Activated naive CD4-positive, alpha-beta T cell treated with anti-CD3 and anti-CD28 coated beads, Interleukin-2, amount 10 ng/mL, durations not matched to agents 7 days and 5 days (primary cell): ENCODE measurements around the gene OAF.
"Not testable (repeated sequence)": the region's sequence is repeated elsewhere in the genome, so short reads cannot be mapped to it uniquely, and the experiment has no call there.

Experiments
- CTCF ChIA-PET: fragments of 350-600 bp; sonication (Branson Sonifier 250); formaldehyde crosslinking; loops from one replicate; lab custom pipeline; 2021; ENCODE audit warnings: antibody characterized with exemption; lab: Charles Lee
- DNase-seq: peaks from one replicate; pipeline ENCODE4 v3.0.0-alpha.2; 2020
- H3K27ac Mint-ChIP-seq: one replicate; pipeline ENCODE4 v1.8.0; 2021; ENCODE audit warnings: mild to moderate bottlenecking, moderate library complexity, mixed read lengths
- H3K27me3 Mint-ChIP-seq: one replicate; pipeline ENCODE4 v1.8.0; 2021; ENCODE audit warnings: mild to moderate bottlenecking, mixed read lengths
- H3K36me3 Mint-ChIP-seq: one replicate; pipeline ENCODE4 v1.8.0; 2021; ENCODE audit warnings: mixed read lengths
- H3K4me1 Mint-ChIP-seq: one replicate; pipeline ENCODE4 v1.8.0; 2021; ENCODE audit warnings: mixed read lengths
- H3K4me3 Mint-ChIP-seq: one replicate; pipeline ENCODE4 v1.8.0; 2021; ENCODE audit warnings: mild to moderate bottlenecking, moderate library complexity, mixed read lengths
- H3K9me3 Mint-ChIP-seq: one replicate; pipeline ENCODE4 v1.8.0; 2021; ENCODE audit warnings: mixed read lengths

Gene OAF

DNA sequence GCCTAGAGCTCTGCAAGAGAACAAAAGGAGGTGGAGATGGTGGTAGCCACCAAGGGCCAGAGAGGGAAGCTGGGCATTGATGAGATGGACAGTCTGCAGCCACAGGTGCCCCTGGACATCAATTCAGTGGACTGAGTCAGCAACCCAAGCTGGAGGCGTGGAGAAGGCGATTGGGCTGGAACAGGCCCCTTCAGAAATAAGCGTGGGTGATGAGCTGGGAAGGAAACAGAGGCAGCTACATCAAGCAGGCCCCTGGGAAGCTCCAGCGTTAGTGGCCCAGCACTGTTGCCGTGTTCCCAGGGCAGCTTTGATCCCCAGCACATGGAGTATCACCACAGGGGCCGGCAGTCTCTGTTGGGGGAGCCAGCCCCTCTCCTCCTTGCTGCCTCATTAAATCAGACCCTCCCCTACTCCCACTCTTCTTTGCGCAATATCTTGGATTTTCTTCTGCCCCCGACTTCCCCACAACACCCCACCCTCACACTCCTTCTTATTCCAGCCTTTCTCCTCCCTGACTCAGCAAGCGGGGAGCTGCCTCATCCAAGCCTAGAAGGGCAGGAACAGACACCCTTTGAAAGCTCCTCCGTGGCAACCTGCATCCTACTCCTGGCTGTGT, 31.7 kb upstream of the OAF start:
- DNase-seq: no peak
- no peaks in the 10 kb centered on the region for H3K36me3 Mint-ChIP-seq
- no peaks in the 10 kb centered on the region for H3K4me1 Mint-ChIP-seq
- CTCF ChIA-PET: interaction anchor here (0.6 to 2.1 kb wide), 3 partner anchors 11 to 136 kb away, joined by 3 to 4 read pairs (median 4); no protein-coding TSS in a partner anchor
- H3K9me3 Mint-ChIP-seq: no peaks in the 10 kb centered on the region
- H3K27ac Mint-ChIP-seq: no peak overlapping the region
- no peak overlapping the region for H3K4me3 Mint-ChIP-seq
- peaks cover 23% of the 10 kb centered on the region for H3K27me3 Mint-ChIP-seq

DNA sequence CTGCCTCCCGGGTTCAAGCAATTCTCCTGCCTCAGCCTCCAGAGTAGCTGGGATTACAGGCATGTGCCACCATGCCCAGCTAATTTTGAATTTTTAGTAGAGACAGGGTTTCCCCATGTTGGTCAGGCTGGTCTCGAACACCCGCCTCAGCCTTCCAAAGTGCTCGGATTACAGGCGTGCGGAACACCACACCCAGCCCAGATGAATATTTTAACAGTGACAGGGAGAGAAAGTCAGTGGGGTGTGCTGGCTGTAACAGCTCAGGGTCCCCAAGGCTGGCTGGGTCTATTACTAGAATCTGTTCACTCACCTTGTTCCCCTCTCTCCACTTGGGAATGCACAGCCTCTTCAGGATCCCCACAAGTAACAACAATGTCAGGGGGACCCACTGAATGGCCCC, 30.8 kb upstream of the OAF start:
- H3K4me3 Mint-ChIP-seq, H3K36me3 Mint-ChIP-seq, H3K27ac Mint-ChIP-seq, H3K9me3 Mint-ChIP-seq, H3K4me1 Mint-ChIP-seq, DNase-seq: not testable (repeated sequence)
- CTCF ChIA-PET: interaction anchor here (0.6 to 2.1 kb wide), 2 partner anchors 12 to 124 kb away, joined by 3 to 4 read pairs; no protein-coding TSS in a partner anchor
- H3K27me3 Mint-ChIP-seq: peaks cover 25% of the 10 kb centered on the region

- CTCF ChIA-PET: interaction anchor here (0.6 to 1.0 kb wide), 2 partner anchors 48 to 123 kb away, joined by 3 read pairs; no protein-coding TSS in a partner anchor
- no peaks in the 10 kb centered on the region for H3K9me3 Mint-ChIP-seq
- H3K36me3 Mint-ChIP-seq: no peaks in the 10 kb centered on the region
- no peak overlapping the region for H3K4me3 Mint-ChIP-seq
- no peak for DNase-seq
- no peaks in the 10 kb centered on the region for H3K4me1 Mint-ChIP-seq
- H3K27ac Mint-ChIP-seq: no peak overlapping the region
- H3K27me3 Mint-ChIP-seq: peaks cover 26% of the 10 kb centered on the region
Observed at GRCh38 chr11:120180551-120181232, 30.1 kb upstream of the OAF start.

DNA sequence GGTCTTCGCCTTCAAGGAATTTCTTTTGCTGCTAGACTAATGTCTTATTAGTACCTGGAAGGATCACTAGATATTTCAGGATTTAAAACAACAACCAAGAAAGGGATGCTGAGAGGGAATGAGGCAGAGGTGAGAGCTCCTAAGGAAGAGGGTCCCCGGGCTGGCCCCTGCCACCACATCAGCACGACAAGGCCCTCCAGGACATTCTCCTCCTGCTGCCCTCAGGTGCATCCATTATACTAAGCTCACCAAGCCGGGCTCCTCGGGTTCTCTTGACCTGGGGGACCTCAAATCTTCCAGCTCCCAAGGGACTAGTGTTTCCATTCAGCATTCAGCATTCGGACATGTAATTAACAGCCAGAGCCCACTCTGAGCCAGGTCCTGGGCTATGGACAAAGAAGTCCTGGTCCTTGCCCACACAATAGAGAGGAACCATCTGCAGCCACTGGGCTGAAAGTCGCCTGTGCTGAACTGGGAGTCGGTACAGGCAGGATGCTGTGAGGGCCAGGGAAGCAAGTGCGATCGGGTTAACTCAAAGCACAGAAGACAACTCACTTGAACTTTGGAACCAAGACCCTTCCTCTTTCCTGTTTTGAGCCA, 29.4 kb upstream of the OAF start:
- Mint-ChIP-seq H3K4me3 (no peak overlapping the region), H3K9me3 (no peaks in the 10 kb centered on the region), H3K36me3 (no peaks in the 10 kb centered on the region), H3K27me3 (peaks cover 31% of the 10 kb centered on the region), H3K4me1 (no peaks in the 10 kb centered on the region), H3K27ac (no peak overlapping the region)
- DNase-seq: no peak
- CTCF ChIA-PET: interaction anchor here (1.0 kb wide), 1 partner anchor 47 kb away, joined by 3 read pairs; no protein-coding TSS in a partner anchor

DNA sequence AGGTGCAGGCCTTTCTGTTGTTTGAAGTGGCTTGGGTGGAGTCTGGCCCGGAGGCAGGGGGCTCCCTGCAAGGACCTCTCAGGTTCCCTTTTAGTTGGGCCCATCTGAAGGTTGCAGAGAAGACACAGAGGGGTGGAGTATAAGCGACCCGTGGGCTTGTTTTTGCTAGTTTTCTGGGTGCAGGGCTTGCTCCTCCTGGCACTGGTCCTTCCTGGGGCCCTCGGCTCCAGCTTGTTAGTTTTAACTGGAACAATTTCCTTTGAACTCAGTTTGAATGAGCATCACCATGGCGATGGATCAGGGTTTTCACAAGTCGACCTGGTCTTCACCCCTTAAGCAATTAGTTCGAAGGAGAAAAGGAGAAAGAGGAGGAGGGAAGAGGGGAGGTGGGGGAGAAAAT, 28.5 kb upstream of the OAF start:
- Mint-ChIP-seq H3K27me3 (peaks cover 40% of the 10 kb centered on the region), H3K4me3 (no peak overlapping the region), H3K4me1 (no peaks in the 10 kb centered on the region), H3K9me3 (no peaks in the 10 kb centered on the region), H3K27ac (no peak overlapping the region), H3K36me3 (no peaks in the 10 kb centered on the region)
- DNase-seq: no peak
- CTCF ChIA-PET: no interaction called here

DNA sequence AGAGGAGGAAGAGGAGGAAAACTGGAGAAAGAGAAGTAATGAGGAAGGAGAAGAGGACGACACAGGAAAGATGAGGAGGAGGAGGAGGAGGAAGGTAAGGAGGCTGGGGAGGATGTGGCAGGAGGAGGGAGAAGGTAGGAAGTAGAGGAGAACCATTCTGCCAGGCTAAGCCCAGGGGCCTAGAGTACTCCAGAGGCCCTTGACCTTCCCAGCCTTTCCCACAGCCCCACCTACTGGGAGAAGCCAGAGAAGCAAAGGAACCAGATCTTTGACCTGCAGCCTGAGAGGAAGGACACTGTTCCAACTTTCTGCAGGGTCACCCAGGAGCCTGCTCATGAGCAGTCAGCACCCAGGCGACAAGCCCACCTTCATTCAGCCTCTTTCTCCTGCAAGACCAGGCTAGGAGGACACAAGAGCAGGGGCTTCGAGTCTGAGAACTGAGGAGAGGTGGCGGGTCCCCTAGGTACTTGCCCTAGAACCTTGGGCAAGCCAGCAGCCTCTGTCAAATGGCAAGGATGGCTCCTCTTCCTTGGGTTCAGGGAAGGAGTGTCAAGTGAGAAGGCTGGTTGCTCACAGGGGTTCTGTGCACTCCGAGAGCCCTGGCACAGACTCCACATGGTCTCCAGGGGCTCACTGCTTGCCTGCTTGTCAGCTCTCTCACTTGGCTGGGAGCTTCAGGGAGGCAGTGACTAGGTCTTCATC, 27.9 kb upstream of the OAF start:
- H3K9me3 Mint-ChIP-seq: no peaks in the 10 kb centered on the region
- no peak overlapping the region for H3K4me3 Mint-ChIP-seq
- no peaks in the 10 kb centered on the region for H3K36me3 Mint-ChIP-seq
- peaks cover 42% of the 10 kb centered on the region for H3K27me3 Mint-ChIP-seq
- H3K4me1 Mint-ChIP-seq: no peaks in the 10 kb centered on the region
- CTCF ChIA-PET: no interaction called here
- DNase-seq: no peak
- H3K27ac Mint-ChIP-seq: no peak overlapping the region

DNA sequence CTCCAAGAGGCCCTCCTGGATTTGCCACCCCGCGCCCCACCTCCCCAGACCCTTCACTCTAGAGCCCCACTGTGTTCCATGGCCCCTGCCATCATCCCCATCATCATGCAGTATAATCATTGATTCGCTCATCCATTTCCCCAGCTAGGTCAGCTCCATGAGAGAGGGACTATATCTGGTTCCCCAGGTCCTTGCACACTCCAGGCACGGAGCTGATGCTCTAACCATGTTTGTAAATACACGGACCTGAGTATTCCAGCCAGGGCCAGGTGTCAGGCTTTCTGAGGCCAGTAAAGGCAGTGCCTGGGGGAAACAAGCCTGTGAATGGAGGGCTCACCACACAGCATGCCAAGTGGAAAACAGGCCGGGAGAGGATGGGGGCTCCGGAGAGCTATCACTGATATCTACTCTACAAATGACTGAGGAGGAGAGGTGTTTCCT, 27.1 kb upstream of the OAF start:
- no peaks in the 10 kb centered on the region for H3K36me3 Mint-ChIP-seq
- no peaks in the 10 kb centered on the region for H3K4me1 Mint-ChIP-seq
- CTCF ChIA-PET: no interaction called here
- no peak overlapping the region for H3K4me3 Mint-ChIP-seq
- DNase-seq: no peak
- H3K27me3 Mint-ChIP-seq: peaks cover 50% of the 10 kb centered on the region
- H3K27ac Mint-ChIP-seq: no peak overlapping the region
- H3K9me3 Mint-ChIP-seq: no peaks in the 10 kb centered on the region

DNA sequence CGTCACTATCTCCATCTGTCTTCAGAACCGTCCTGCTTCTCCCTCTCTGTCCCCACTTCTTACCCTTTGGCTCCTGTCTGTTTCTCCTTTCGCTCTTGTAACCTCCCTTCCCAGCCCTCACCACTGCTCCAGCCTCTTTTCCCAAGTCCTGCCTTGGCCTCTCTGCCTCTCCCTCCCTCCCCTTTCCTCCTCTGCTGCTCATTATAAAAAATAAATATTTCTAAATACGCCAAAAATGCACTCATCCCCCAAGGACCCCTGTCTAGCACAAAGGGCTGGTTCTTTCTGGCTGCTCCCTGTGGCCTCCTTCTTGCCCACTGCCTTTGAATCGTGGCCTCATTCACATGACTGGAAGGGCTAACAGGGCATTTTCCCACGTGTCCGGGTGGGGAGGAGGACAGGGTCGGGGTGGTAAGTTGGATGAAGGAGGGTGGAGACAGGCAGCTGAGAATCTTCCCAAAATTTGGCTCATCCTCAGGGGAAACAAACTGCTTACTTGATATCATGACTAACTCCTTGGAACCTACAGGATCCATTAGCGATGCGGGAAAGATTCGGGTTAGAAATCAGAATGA, 26.4 kb upstream of the OAF start:
- Mint-ChIP-seq H3K27ac (no peak overlapping the region), H3K4me1 (no peaks in the 10 kb centered on the region), H3K9me3 (no peaks in the 10 kb centered on the region), H3K27me3 (peaks cover 51% of the 10 kb centered on the region), H3K4me3 (no peak overlapping the region), H3K36me3 (no peaks in the 10 kb centered on the region)
- CTCF ChIA-PET: no interaction called here
- DNase-seq: no peak

- H3K36me3 Mint-ChIP-seq: no peaks in the 10 kb centered on the region
- no peak overlapping the region for H3K27ac Mint-ChIP-seq
- CTCF ChIA-PET: interaction anchor here (1.0 kb wide), 1 partner anchor 14 kb away, joined by 3 read pairs; no protein-coding TSS in a partner anchor
- H3K4me3 Mint-ChIP-seq: no peak overlapping the region
- no peaks in the 10 kb centered on the region for H3K4me1 Mint-ChIP-seq
- H3K27me3 Mint-ChIP-seq: peaks cover 54% of the 10 kb centered on the region
- H3K9me3 Mint-ChIP-seq: no peaks in the 10 kb centered on the region
- no peak for DNase-seq
Observed at GRCh38 chr11:120184946-120185705, 25.7 kb upstream of the OAF start.

DNA sequence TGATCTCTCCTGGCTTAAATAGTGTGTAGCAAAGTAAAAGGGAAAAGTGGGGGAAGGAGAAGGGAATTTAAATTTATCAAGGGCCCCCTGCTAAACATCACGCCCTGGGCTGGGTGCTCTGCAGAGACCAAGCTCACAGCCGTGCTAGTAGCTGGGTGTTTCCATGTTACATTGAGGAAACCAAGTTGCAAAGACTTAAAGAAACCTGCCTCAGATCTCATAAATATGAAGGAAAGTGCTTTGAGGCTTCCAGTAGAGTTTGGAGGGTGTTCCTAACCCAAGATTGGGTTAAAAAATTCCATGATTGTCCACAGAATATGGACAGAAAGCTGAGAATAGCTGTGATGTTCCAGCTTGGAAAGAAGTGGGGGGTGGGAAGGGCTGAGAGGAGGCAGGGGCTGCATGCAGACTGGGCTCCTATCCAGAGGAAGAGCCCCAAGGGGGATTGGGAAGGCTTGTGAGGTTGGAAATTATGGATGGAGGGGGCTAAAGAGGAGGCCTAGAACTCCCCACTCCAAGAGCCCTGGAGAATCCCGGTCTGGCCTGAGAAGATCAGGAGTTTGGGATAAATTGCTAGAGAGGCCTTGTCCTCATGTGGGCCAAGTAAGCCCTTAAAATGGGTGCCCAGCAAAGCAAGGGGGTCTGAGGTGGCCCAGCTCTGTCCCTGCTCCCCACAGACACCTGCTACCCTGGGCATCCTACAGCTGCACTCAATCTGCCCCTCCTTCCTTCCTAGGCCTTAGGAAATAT, 25.0 kb upstream of the OAF start:
- peaks cover 51% of the 10 kb centered on the region for H3K27me3 Mint-ChIP-seq
- H3K9me3 Mint-ChIP-seq: no peaks in the 10 kb centered on the region
- H3K4me3 Mint-ChIP-seq: no peak overlapping the region
- CTCF ChIA-PET: interaction anchor here (1.0 kb wide), 1 partner anchor 14 kb away, joined by 3 read pairs; no protein-coding TSS in a partner anchor
- H3K27ac Mint-ChIP-seq: no peak overlapping the region
- DNase-seq: no peak
- H3K4me1 Mint-ChIP-seq: no peaks in the 10 kb centered on the region
- no peaks in the 10 kb centered on the region for H3K36me3 Mint-ChIP-seq

GRCh38 chr11:120186456-120186773, 24.4 kb upstream of the OAF start:
- DNase-seq: no peak
- Mint-ChIP-seq H3K27ac (no peak overlapping the region), H3K9me3 (no peaks in the 10 kb centered on the region), H3K4me3 (no peak overlapping the region), H3K36me3 (no peaks in the 10 kb centered on the region), H3K27me3 (peaks cover 50% of the 10 kb centered on the region), H3K4me1 (no peaks in the 10 kb centered on the region)
- CTCF ChIA-PET: no interaction called here

- no peak overlapping the region for H3K27ac Mint-ChIP-seq
- no peaks in the 10 kb centered on the region for H3K9me3 Mint-ChIP-seq
- no peaks in the 10 kb centered on the region for H3K36me3 Mint-ChIP-seq
- H3K4me1 Mint-ChIP-seq: no peaks in the 10 kb centered on the region
- no peak for DNase-seq
- H3K27me3 Mint-ChIP-seq: peaks cover 50% of the 10 kb centered on the region
- no peak overlapping the region for H3K4me3 Mint-ChIP-seq
- CTCF ChIA-PET: no interaction called here
Observed at GRCh38 chr11:120186774-120187591, 23.8 kb upstream of the OAF start.
